PC-9 (cell line): ENCODE measurements around the gene GRK4. TPM values are rescaled to one million over a fixed set of nuclear protein-coding genes. Genes with fewer than 3 reads are reported as not detected.
"Not testable (repeated sequence)": the region's sequence is repeated elsewhere in the genome, so short reads cannot be mapped to it uniquely, and the experiment has no call there.

Experiments used
- BruUV-seq: library from RNA; stranded (reverse); fragments of 400-500 nt; replicated peaks from 2 replicates; lab custom pipeline; 2021; lab: Mats Ljungman, UMichigan
- CTCF ChIA-PET: fragments of 300-600 bp; sonication (Branson Sonifier 250); formaldehyde crosslinking; loops from one replicate; lab custom pipeline; 2022; ENCODE audit warnings: antibody characterized with exemption; lab: Charles Lee
- POLR2A ChIA-PET: fragments of 300-600 bp; sonication (Branson Sonifier 250); formaldehyde crosslinking; loops from one replicate; lab custom pipeline; 2022; ENCODE audit warnings: antibody characterized with exemption; ENCODE audit not compliant: unreplicated experiment; lab: Charles Lee
- DNase-seq, 2 experiments: peaks; one replicate each; pipeline versions ENCODE4 v3.0.0 to v3.0.0-alpha.2; 2015 to 2022; ENCODE audit warnings: mixed read lengths in 1 of 2
- H2AFZ ChIP-seq: fragments of 200-600 bp; sonication (generic); 2 replicates; pipeline ENCODE4 v1.8.1; 2017; ENCODE audit warnings: antibody characterized with exemption
- H3F3A ChIP-seq: fragments of 200-600 bp; sonication (generic); 2 replicates; pipeline ENCODE4 v1.8.1; 2017; ENCODE audit warnings: antibody characterized with exemption, mild to moderate bottlenecking, low read depth; ENCODE audit not compliant: insufficient read depth
- H3K27ac ChIP-seq: fragments of 200-600 bp; sonication (generic); 2 replicates; pipeline ENCODE4 v1.6.1; 2016; ENCODE audit warnings: mixed run types
- H3K27me3 ChIP-seq: fragments of 200-600 bp; sonication (generic); 2 replicates; pipeline ENCODE4 v1.6.1; 2016; ENCODE audit warnings: low read depth, mixed run types; ENCODE audit not compliant: insufficient read depth
- H3K36me3 ChIP-seq: fragments of 200-600 bp; sonication (generic); 2 replicates; pipeline ENCODE4 v1.6.1; 2016; ENCODE audit warnings: low read depth, mixed run types
- H3K4me1 ChIP-seq: fragments of 200-600 bp; sonication (generic); replicated peaks from 2 replicates; pipeline ENCODE4 v1.6.1; 2016; ENCODE audit warnings: mixed run types; ENCODE audit not compliant: insufficient read depth
- H3K4me2 ChIP-seq: fragments of 200-600 bp; sonication (generic); 2 replicates; pipeline ENCODE4 v1.6.1; 2017; ENCODE audit warnings: mixed run types
- H3K4me3 ChIP-seq: fragments of 200-600 bp; sonication (generic); 2 replicates; pipeline ENCODE4 v1.6.1; 2016; ENCODE audit warnings: mixed run types
- H3K79me2 ChIP-seq: fragments of 200-600 bp; sonication (generic); 2 replicates; pipeline ENCODE4 v1.6.1; 2017; ENCODE audit warnings: low read depth, mixed run types
- H3K9me2 ChIP-seq: fragments of 200-600 bp; sonication (generic); 2 replicates; pipeline ENCODE4 v1.8.1; 2017; ENCODE audit warnings: mild to moderate bottlenecking; ENCODE audit not compliant: insufficient read depth
- H3K9me3 ChIP-seq: fragments of 200-600 bp; sonication (generic); 2 replicates; pipeline ENCODE4 v1.8.1; 2016; ENCODE audit warnings: low read depth; ENCODE audit not compliant: insufficient read depth
- H4K20me1 ChIP-seq: fragments of 200-600 bp; sonication (generic); 2 replicates; pipeline ENCODE4 v1.8.1; 2017; ENCODE audit not compliant: insufficient read depth
- CTCF ChIP-seq: fragments of 200-600 bp; sonication (generic); conservative IDR thresholded peaks from 2 replicates; pipeline ENCODE4 v1.6.1; 2017; ENCODE audit warnings: mixed run types, antibody characterized with exemption, mild to moderate bottlenecking, moderate library complexity
- EZH2 ChIP-seq: fragments of 200-600 bp; sonication (generic); IDR thresholded peaks from 2 replicates; pipeline ENCODE4 v1.8.0; 2017; ENCODE audit warnings: antibody characterized with exemption, low read depth
- intact Hi-C: fragments of 100-400 bp; cut with micrococcal nuclease; formaldehyde crosslinking; loops from one replicate; pipeline ENCODE4 v1.10.0; 2022; ENCODE audit not compliant: unreplicated experiment
- total RNA-seq: library from RNA; stranded (reverse); gene quantifications from 2 replicates; pipeline ENCODE4 v1.2.3, GENCODE V29; 2021

GRK4 gene
- total RNA-seq, 1 experiment from 2014 or later: 3.1 TPM

- no peaks in the 10 kb centered on the region for H3K79me2 ChIP-seq
- TF ChIP-seq CTCF: no peak
- no peak for TF ChIP-seq EZH2
- no peak overlapping the region for H3K4me2 ChIP-seq
- H4K20me1 ChIP-seq: no peaks in the 10 kb centered on the region
- ChIA-PET POLR2A (no interaction called here), CTCF (no interaction called here)
- BruUV-seq: no TSS peak
- no peaks in the 10 kb centered on the region for H3K4me1 ChIP-seq
- intact Hi-C loops: no loop called here
- no peak overlapping the region for H3K4me3 ChIP-seq
- H3K27me3 ChIP-seq: no peaks in the 10 kb centered on the region
- no peaks in the 10 kb centered on the region for H3K36me3 ChIP-seq
- H3F3A ChIP-seq: no peaks in the 10 kb centered on the region
- H3K9me3 ChIP-seq: no peaks in the 10 kb centered on the region
- no peak for DNase-seq
- no peaks in the 10 kb centered on the region for H3K9me2 ChIP-seq
- no peak overlapping the region for H2AFZ ChIP-seq
- no peak overlapping the region for H3K27ac ChIP-seq
Observed at GRCh38 chr4:2981256-2981819, 18.0 kb downstream of the GRK4 start.

DNA sequence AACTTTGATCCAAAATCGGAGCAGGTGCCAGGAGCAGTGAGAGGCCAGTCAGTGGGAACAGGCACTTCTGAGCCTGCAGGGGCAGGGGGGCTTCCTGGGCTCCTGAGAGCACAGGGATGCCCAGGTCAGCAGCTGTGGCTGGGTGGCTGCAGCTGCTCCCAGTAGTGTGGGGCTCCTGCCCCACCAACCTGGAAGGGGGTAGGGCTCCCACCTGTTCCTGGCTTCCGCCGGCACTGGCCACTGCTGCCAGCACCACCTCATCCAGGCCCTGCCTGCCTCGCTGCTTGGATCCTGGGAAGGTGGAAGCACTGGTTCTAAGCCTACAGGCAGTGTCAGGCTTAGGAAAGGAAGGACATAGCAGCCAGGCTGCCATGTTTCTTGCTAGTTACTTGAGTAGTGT is 18.6 kb downstream of the GRK4 start:
- Histone ChIP-seq H2AFZ (no peak overlapping the region), H3K9me3 (no peaks in the 10 kb centered on the region), H3K4me3 (no peak overlapping the region), H3K9me2 (no peaks in the 10 kb centered on the region), H3F3A (no peaks in the 10 kb centered on the region), H3K36me3 (no peaks in the 10 kb centered on the region), H3K4me1 (no peaks in the 10 kb centered on the region), H3K79me2 (no peaks in the 10 kb centered on the region), H4K20me1 (no peaks in the 10 kb centered on the region), H3K27ac (no peak overlapping the region), H3K4me2 (no peak overlapping the region), H3K27me3 (no peaks in the 10 kb centered on the region)
- no TSS peak for BruUV-seq
- ChIA-PET CTCF (no interaction called here), POLR2A (no interaction called here)
- TF ChIP-seq EZH2 (no peak), CTCF (no peak)
- intact Hi-C loops: no loop called here
- DNase-seq: no peak

DNA sequence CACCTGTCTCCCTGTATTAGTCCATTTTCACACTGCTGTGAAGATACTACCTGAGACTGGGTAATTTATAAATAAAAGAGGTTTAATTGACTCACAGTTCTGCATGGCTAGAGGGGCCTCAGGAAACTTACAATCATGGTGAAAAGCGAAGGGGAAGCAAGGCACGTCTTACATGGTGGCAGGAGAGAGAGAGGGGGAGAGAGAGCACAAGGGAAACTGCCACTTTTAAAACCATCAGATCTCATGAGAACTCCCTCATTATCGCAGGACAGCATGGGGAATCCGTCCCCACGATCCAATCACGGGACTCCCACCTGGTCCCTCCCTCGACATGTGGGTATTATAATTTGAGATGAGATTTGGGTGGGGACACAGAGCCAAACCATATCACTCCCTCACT is 20.3 kb downstream of the GRK4 start:
- H4K20me1 ChIP-seq, H3K4me3 ChIP-seq, CTCF ChIA-PET, H3K79me2 ChIP-seq, H2AFZ ChIP-seq, H3K27me3 ChIP-seq, H3K36me3 ChIP-seq, H3K27ac ChIP-seq, H3K4me1 ChIP-seq, H3F3A ChIP-seq, intact Hi-C loops, H3K9me2 ChIP-seq, POLR2A ChIA-PET, BruUV-seq, H3K4me2 ChIP-seq, H3K9me3 ChIP-seq, DNase-seq: not testable (repeated sequence)

- DNase-seq: no peak
- no TSS peak for BruUV-seq
- no peaks in the 10 kb centered on the region for H3K9me2 ChIP-seq
- no peaks in the 10 kb centered on the region for H4K20me1 ChIP-seq
- ChIA-PET CTCF (no interaction called here), POLR2A (no interaction called here)
- H3K36me3 ChIP-seq: no peaks in the 10 kb centered on the region
- no peaks in the 10 kb centered on the region for H3K79me2 ChIP-seq
- no peaks in the 10 kb centered on the region for H3K4me1 ChIP-seq
- H3K9me3 ChIP-seq: no peaks in the 10 kb centered on the region
- TF ChIP-seq CTCF: no peak
- TF ChIP-seq EZH2: no peak
- no peaks in the 10 kb centered on the region; the same call in 1 of the 2 replicates for H3K27me3 ChIP-seq
- H3K4me2 ChIP-seq: no peak overlapping the region
- no peak overlapping the region for H3K27ac ChIP-seq
- no peaks in the 10 kb centered on the region for H3F3A ChIP-seq
- H2AFZ ChIP-seq: no peak overlapping the region
- intact Hi-C loops: no loop called here
- no peak overlapping the region for H3K4me3 ChIP-seq
Observed at GRCh38 chr4:2991243-2991642, 27.9 kb downstream of the GRK4 start.
